ENCODE measurements around the gene CTNNA2.

DNA sequence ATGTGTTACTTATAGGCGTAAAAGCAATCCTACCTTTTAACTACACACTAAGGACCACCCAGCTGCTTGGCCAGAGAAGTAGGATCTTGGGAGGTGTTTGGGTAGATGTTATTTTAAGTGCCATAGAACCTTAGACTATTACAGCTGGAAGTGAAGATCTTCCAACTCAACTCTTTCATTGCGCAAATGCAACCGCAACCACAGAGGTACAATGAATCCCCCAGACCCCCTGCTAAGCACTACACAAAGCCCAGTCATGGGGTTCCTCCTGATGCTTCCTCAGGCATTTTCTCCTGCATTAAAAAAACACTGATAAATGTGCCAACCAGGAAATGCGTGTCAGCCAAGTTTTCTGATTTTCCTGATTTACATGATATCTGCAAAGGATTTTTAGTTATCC is 545.7 kb downstream of the CTNNA2 start:
- no peak for TF ChIP-seq CEBPB (IDR thresholded peaks at IDR 0.05)
- TF ChIP-seq EP300 (IDR thresholded peaks at IDR 0.05; ENCODE audit: borderline replicate concordance) = no peak
- TF ChIP-seq TAF1 (IDR thresholded peaks at IDR 0.05; ENCODE audit: low read depth) = no peak
- TF ChIP-seq EGR1 (IDR thresholded peaks at IDR 0.05) = no peak
- no peak for TF ChIP-seq YY1 (IDR thresholded peaks at IDR 0.05; ENCODE audit: low read depth)
- TF ChIP-seq, protein P1, sequence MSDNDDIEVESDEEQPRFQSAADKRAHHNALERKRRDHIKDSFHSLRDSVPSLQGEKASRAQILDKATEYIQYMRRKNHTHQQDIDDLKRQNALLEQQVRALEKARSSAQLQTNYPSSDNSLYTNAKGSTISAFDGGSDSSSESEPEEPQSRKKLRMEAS (IDR thresholded peaks at IDR 0.05) = no peak
- TF ChIP-seq CREB1 (IDR thresholded peaks at IDR 0.05; ENCODE audit: low read depth) = no peak
- TF ChIP-seq RAD21 (IDR thresholded peaks at IDR 0.05; ENCODE audit: low read depth) = no peak
